A549 (cell line): ENCODE data around the gene SMCR8.

Source experiments
- CTCF ChIP-seq: fragments of >200 bp; sonication (Bioruptor Twin); formaldehyde crosslinking; IDR thresholded peaks from 3 replicates; pipeline ENCODE4 v1.5.1; 2016
- EHMT2 ChIP-seq: fragments of 200-600 bp; sonication (generic); IDR thresholded peaks from 2 replicates; pipeline ENCODE4 v1.6.1; 2016; ENCODE audit warnings: antibody characterized with exemption, low read depth, mild to moderate bottlenecking, moderate library complexity
- EP300 ChIP-seq, 2 experiments: fragments of >200 bp; sonication (Bioruptor Twin); formaldehyde crosslinking; IDR thresholded peaks; 2 replicates in 1 of 2; 3 replicates in 1 of 2; pipeline ENCODE4 v1.6.1; 2016 to 2017
- HMGXB4 ChIP-seq: fragments of 250-450 bp; sonication (Bioruptor Pico); IDR thresholded peaks from 2 replicates; pipeline ENCODE4 v1.5.0; 2021; ENCODE audit warnings: mild to moderate bottlenecking, moderate library complexity, borderline replicate concordance
- MAZ ChIP-seq: fragments of 150-350 bp; IDR thresholded peaks from 2 replicates; pipeline ENCODE4 v1.6.1; 2014; ENCODE audit warnings: antibody characterized with exemption, low read depth, low read length, borderline replicate concordance
- POLR2A ChIP-seq: IDR thresholded peaks from 2 replicates; pipeline ENCODE4 v1.6.1; 2012; ENCODE audit warnings: mild to moderate bottlenecking, low read length

- TF ChIP-seq CTCF: no peak
- no peak for TF ChIP-seq EP300 (IDR thresholded peaks at IDR 0.05)
- TF ChIP-seq HMGXB4 (CRISPR knock-in tag): no peak
- no peak for TF ChIP-seq MAZ
- TF ChIP-seq POLR2A: no peak
- TF ChIP-seq EHMT2: no peak
Measured at GRCh38 chr17:18322522-18322921, 7.4 kb downstream of the SMCR8 start.
